ENCODE data around the gene GSTT4. TPM values are rescaled to one million over a fixed set of nuclear protein-coding genes. Genes with fewer than 3 reads are reported as not detected.

GSTT4 gene
- total and polyA plus RNA-seq, 2 of the 13 experiments (the other 11 are each of a cell fraction or from before 2014, with no cell fraction given): 0.59 to 0.62 TPM

GRCh38 chr22:24025475-24025874 is 20.2 kb upstream of the GSTT4 start (continued):
- TF ChIP-seq ZBED4 (CRISPR knock-in tag; IDR thresholded peaks at IDR 0.05; ENCODE audit: borderline replicate concordance): no peak
- no peak for TF ChIP-seq SALL2 (CRISPR knock-in tag; IDR thresholded peaks at IDR 0.05)
- TF ChIP-seq ZNF652 (CRISPR knock-in tag; IDR thresholded peaks at IDR 0.05; ENCODE audit: borderline replicate concordance, low read depth): no peak
- no peak for TF ChIP-seq NR0B2 (CRISPR knock-in tag; IDR thresholded peaks at IDR 0.05)
- TF ChIP-seq ZBTB14 (CRISPR knock-in tag; IDR thresholded peaks at IDR 0.05): no peak
- no peak for TF ChIP-seq ZNF766 (CRISPR knock-in tag; IDR thresholded peaks at IDR 0.05; ENCODE audit: borderline replicate concordance)
- no peak for TF ChIP-seq ZNF557 (CRISPR knock-in tag; IDR thresholded peaks at IDR 0.05)
- no peak for TF ChIP-seq ZNF605 (CRISPR knock-in tag; IDR thresholded peaks at IDR 0.05)
- peak; percentile 60; the same call in 1 of the 2 replicates for TF ChIP-seq TBX2 (CRISPR knock-in tag; IDR thresholded peaks at IDR 0.05; ENCODE audit: borderline replicate concordance)
- TF ChIP-seq ZNF530 (CRISPR knock-in tag; IDR thresholded peaks at IDR 0.05; ENCODE audit: low read depth): no peak
- no peak for TF ChIP-seq ZNF607 (CRISPR knock-in tag; IDR thresholded peaks at IDR 0.05; ENCODE audit: borderline replicate concordance)
- TF ChIP-seq ERF (CRISPR knock-in tag; IDR thresholded peaks at IDR 0.05): 0 out of 2 replicates have a peak, but pooled peaks have one; percentile 24
- no peak for TF ChIP-seq ZSCAN31 (CRISPR knock-in tag; IDR thresholded peaks at IDR 0.05; ENCODE audit: low read depth)
- TF ChIP-seq E2F5 (CRISPR knock-in tag; conservative IDR thresholded peaks at IDR 0.05): no peak
- no peak for TF ChIP-seq ZNF18 (CRISPR knock-in tag; IDR thresholded peaks at IDR 0.05; ENCODE audit: insufficient replicate concordance)
- TF ChIP-seq ATF4 (CRISPR knock-in tag; IDR thresholded peaks at IDR 0.05): no peak
- no peak for TF ChIP-seq DRAP1 (CRISPR knock-in tag; IDR thresholded peaks at IDR 0.05)
- 0 out of 2 replicates have a peak, but pooled peaks have one; percentile 54 for TF ChIP-seq HNF1B (CRISPR knock-in tag; IDR thresholded peaks at IDR 0.05)

Data from HepG2 (cell line).